ENCODE measurements around the gene PTRH1. TPM values are rescaled to one million over a fixed set of nuclear protein-coding genes. Genes with fewer than 3 reads are reported as not detected.

PTRH1 gene
- total RNA-seq, 1 donor from 2014 or later = 46.5 TPM

GRCh38 chr9:127667127-127667844 lies 48.2 kb downstream of the PTRH1 start:
- no peak for DNase-seq (ENCODE audit: extremely low read depth, low read depth, low spot score)

- no peak for DNase-seq (ENCODE audit: extremely low read depth, low read depth, low spot score)
Measured at GRCh38 chr9:127664678-127665507, 50.6 kb downstream of the PTRH1 start.

DNA sequence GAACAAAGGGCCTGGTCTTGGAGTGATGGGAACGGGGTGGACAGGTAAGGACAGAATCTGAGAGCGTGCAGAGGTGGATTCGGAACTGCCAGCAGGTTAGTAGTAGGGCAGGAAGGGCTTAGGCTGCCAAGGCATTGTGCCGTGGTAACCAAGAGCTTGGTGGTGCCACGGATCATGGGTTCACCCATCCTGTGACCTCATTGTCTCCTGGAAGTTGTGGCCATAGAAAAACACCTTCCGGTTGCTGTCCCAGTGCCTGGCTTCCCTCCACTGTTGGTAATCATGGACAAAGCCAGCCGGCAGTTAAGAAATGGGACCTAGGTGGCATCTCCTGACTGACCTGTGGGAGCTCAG lies 51.2 kb downstream of the PTRH1 start:
- no peak for DNase-seq (ENCODE audit: extremely low read depth, low read depth, low spot score)

Other genes starting within 250 kb of the PTRH1 start
- 53.1 and 56.3 TPM in 2 replicates for gene STXBP1, start 103.4 kb downstream of the PTRH1 start, total RNA-seq
- not detected in 2 replicates for gene CFAP157, start 8.7 kb downstream of the PTRH1 start, total RNA-seq
- not detected in 2 replicates for gene TTC16, start 416 bp upstream of the PTRH1 start, total RNA-seq
- 18.2 and 21.9 TPM in 2 replicates for gene TOR2A, start 19.6 kb upstream of the PTRH1 start, total RNA-seq
- gene SH2D3C, start 63.0 kb upstream of the PTRH1 start, total RNA-seq = 94.0 and 160 TPM in 2 replicates
- 110 and 146 TPM in 2 replicates for gene CDK9, start 70.4 kb upstream of the PTRH1 start, total RNA-seq
- gene FPGS, start 87.2 kb upstream of the PTRH1 start, total RNA-seq = 72.6 and 91.9 TPM in 2 replicates
- 469 and 565 TPM in 2 replicates for gene ENG, start 139.0 kb upstream of the PTRH1 start, total RNA-seq
- gene AK1, start 162.0 kb upstream of the PTRH1 start, total RNA-seq = 80.6 and 88.4 TPM in 2 replicates
- 70.4 and 72.0 TPM in 2 replicates for gene ST6GALNAC6, start 183.9 kb upstream of the PTRH1 start, total RNA-seq
- gene ST6GALNAC4, start 201.4 kb upstream of the PTRH1 start, total RNA-seq = 59.7 and 80.3 TPM in 2 replicates
- gene PIP5KL1, start 215.1 kb upstream of the PTRH1 start, total RNA-seq = 3.0 and 3.9 TPM in 2 replicates
- 19.7 and 28.6 TPM in 2 replicates for gene DPM2, start 222.2 kb upstream of the PTRH1 start, total RNA-seq